C4-2B (cell line): ENCODE data around the gene KRABD2.

ENCODE experiments used
- H3K27ac ChIP-seq: fragments of 450-650 bp; 2 replicates; pipeline ENCODE4 v1.5.1; 2017
- CTCF ChIP-seq: fragments of 450-650 bp; conservative IDR thresholded peaks from 2 replicates; pipeline ENCODE4 v1.5.1; 2017; ENCODE audit warnings: mild to moderate bottlenecking
- ZFX ChIP-seq: fragments of 450-650 bp; IDR thresholded peaks from 2 replicates; pipeline ENCODE4 v1.6.1; 2017

The KRABD2 gene

DNA sequence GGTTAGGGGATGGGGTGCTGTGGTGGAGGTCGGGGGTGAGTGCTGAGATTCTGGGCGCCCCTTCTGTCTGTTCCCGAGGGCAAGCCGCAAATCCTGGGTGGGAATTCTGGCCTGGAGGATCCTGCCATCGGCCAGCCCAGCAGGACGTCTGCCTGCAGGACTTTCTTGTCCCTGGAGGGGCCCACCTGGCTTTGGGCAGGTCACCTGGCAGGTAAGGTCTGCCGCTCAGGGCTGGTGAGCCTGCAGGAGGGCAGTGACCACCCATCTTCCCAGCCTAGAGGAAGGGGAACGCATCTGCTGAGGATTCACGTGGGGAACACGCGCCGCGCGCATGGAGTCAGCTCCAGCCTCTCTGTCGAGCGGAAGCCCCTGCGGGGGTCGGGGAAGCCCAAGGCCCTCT lies 15.8 kb upstream of the KRABD2 start:
- H3K27ac ChIP-seq, result no peak overlapping the region
- TF ChIP-seq CTCF (no peak), ZFX (no peak)

- H3K27ac ChIP-seq, result no peak overlapping the region
Observed at GRCh38 chr17:8391711-8392110, 15.2 kb upstream of the KRABD2 start.

GRCh38 chr17:8387914-8388651 lies 11.6 kb upstream of the KRABD2 start:
- no peak for TF ChIP-seq ZFX
- TF ChIP-seq CTCF, result no peak
- H3K27ac ChIP-seq, result no peak overlapping the region

More at GRCh38 chr17:8391711-8392110, 15.2 kb upstream of the KRABD2 start:
- no peak for TF ChIP-seq CTCF
- no peak for TF ChIP-seq ZFX

GRCh38 chr17:8386841-8387240 lies 10.3 kb upstream of the KRABD2 start:
- no peak overlapping the region for H3K27ac ChIP-seq
- no peak for TF ChIP-seq CTCF

- no peak overlapping the region for H3K27ac ChIP-seq
- no peak for TF ChIP-seq ZFX
- TF ChIP-seq CTCF, result no peak
Observed at GRCh38 chr17:8384801-8385378, 8.4 kb upstream of the KRABD2 start.

DNA sequence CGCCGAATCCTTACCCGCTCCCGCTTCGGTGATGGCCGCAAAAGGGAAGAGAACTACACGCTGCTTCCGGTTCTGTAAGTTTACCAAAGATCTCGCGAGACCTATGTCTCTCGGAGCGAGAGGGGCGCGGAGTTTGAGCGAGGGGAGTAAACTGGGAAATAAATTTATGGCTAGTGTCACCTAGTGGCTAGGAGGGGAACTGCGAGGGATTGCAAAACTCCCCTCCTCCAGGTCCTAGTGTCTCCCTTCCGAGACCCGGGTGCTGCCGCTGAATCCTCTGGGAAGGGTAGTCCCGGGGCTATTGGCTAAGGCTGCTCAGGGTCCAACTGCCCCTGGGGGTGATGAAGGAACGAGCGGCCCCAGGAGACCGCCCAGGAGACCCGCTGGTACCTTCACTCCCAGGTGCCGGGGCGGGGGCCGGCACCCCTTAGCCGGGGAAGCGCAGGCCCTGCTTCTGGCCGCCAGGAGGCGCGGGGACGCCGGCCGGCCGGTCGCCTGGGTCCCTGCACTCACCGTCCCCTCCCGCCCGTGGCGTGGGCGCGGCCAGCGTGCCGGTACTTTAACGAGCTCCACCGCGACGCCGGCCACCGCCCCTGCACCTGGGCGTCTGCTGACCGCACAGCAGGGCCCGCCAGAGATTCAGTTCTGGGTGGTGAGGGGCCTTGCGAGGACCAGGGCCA lies 6.8 kb upstream of the KRABD2 start, which contains the start of gene RPL26:
RPL26 (minus strand) TSS at position 51 of the 680 bp plus-strand sequence. CDS start 883 bp downstream, outside the sequence.
- TF ChIP-seq CTCF (peak; percentile 100), ZFX (no peak)
- H3K27ac ChIP-seq, result peak within 1 kb of the TSS; percentile 77

- peak overlapping the region; percentile 77 for H3K27ac ChIP-seq
- TF ChIP-seq ZFX (no peak), CTCF (no peak)
Observed at GRCh38 chr17:8382880-8383142, 6.3 kb upstream of the KRABD2 start.
